Ureter (tissue), 1 donor: ENCODE results near the gene EIF3B. TPM values are rescaled to one million over a fixed set of nuclear protein-coding genes. Genes with fewer than 3 reads are reported as not detected.
A peak's percentile ranks its signal among the peaks of the same experiment; 100 is the strongest.
"Not testable (repeated sequence)": the region's sequence is repeated elsewhere in the genome, so short reads cannot be mapped to it uniquely, and the experiment has no call there.

Source experiments
- DNase-seq: peaks from one replicate; pipeline ENCODE4 v3.0.0-alpha.2; 2020; ENCODE audit warnings: low spot score
- total RNA-seq: library from RNA; stranded (reverse); gene quantifications from one replicate; pipeline ENCODE4 v1.2.4, GENCODE V29; 2023
- donor health status: DM: yes; HTN: yes; CAD: no.

EIF3B gene
- total RNA-seq, 1 donor from 2014 or later, result 142 TPM

GRCh38 chr7:2347351-2348063, 7.1 kb upstream of the EIF3B start:
- not testable (repeated sequence) for DNase-seq

- no peak for DNase-seq
Measured at GRCh38 chr7:2350055-2350454, 4.6 kb upstream of the EIF3B start.

- no peak for DNase-seq
Measured at GRCh38 chr7:2350861-2351260, 3.8 kb upstream of the EIF3B start.

GRCh38 chr7:2353113-2353935, 1.3 kb upstream of the EIF3B start:
- DNase-seq, result no peak

GRCh38 chr7:2353936-2354185, 766 bp upstream of the EIF3B start:
- peak; percentile 92 for DNase-seq

- DNase-seq, result no peak
Measured at GRCh38 chr7:2354939-2355704, 495 bp downstream of the EIF3B start.

- DNase-seq, result no peak
Measured at GRCh38 chr7:2355705-2356008, 1.0 kb downstream of the EIF3B start.

GRCh38 chr7:2357165-2357564, 2.5 kb downstream of the EIF3B start:
- DNase-seq, result no peak

- no peak for DNase-seq
Measured at GRCh38 chr7:2357571-2357970, 2.9 kb downstream of the EIF3B start.

- no peak for DNase-seq
Measured at GRCh38 chr7:2358968-2359527, 4.4 kb downstream of the EIF3B start.

GRCh38 chr7:2359610-2360009, 5.0 kb downstream of the EIF3B start:
- no peak for DNase-seq

- no peak for DNase-seq
Measured at GRCh38 chr7:2360796-2361195, 6.2 kb downstream of the EIF3B start.

GRCh38 chr7:2362385-2363088, 7.9 kb downstream of the EIF3B start:
- DNase-seq, result no peak

GRCh38 chr7:2369139-2369538, 14.5 kb downstream of the EIF3B start:
- DNase-seq, result no peak

GRCh38 chr7:2371329-2371728, 16.7 kb downstream of the EIF3B start:
- no peak for DNase-seq

- DNase-seq, result no peak
Measured at GRCh38 chr7:2372724-2373123, 18.1 kb downstream of the EIF3B start.

- no peak for DNase-seq
Measured at GRCh38 chr7:2373124-2373556, 18.5 kb downstream of the EIF3B start.

- DNase-seq, result no peak
Measured at GRCh38 chr7:2373646-2374045, 19.0 kb downstream of the EIF3B start.

GRCh38 chr7:2374401-2374800, 19.8 kb downstream of the EIF3B start:
- no peak for DNase-seq

GRCh38 chr7:2374830-2375728, 20.5 kb downstream of the EIF3B start:
- no peak for DNase-seq
